ENCODE data around the gene MAD1L1. TPM values are rescaled to one million over a fixed set of nuclear protein-coding genes. Genes with fewer than 3 reads are reported as not detected.

The MAD1L1 gene
- total RNA-seq, 4 donors from 2014 or later: 18.4 to 39.1 (median 25.7) TPM

DNA sequence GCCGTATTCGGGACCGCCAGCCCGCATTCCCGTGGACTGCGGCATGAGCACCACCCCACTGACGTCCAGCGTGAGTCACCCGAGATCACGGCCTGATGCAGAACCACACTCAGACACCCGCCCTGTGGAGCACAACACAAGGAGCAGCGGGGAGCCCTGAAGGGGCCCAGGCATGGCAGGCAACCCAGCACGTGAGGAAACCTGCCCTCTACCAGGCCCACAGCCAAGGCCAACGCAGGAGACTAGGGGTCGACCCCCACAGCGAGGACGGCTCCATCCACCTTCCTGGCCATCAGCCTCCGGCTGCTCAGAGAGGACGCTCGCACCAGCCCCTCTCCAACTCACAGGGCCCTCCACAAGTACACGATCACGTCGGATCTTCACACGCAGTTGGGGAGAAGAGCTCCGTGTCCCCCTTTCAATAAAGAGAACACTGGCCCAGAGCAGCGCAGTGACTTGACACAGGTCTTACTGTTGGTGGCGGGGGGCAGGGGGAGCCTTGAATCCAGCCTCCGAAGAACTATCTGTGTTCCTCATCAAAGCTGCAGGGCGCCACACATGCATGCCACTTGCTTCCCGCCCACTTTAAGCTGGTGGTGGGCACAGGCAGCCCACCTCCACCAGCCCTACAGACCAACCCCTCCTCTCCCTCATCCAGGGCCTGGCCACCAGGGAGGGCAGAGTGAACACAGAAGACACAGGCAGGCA is 22.0 kb downstream of the MAD1L1 start:
- no peak for ATAC-seq (ENCODE audit: low FRiP score)
- TF ChIP-seq, protein P1, sequence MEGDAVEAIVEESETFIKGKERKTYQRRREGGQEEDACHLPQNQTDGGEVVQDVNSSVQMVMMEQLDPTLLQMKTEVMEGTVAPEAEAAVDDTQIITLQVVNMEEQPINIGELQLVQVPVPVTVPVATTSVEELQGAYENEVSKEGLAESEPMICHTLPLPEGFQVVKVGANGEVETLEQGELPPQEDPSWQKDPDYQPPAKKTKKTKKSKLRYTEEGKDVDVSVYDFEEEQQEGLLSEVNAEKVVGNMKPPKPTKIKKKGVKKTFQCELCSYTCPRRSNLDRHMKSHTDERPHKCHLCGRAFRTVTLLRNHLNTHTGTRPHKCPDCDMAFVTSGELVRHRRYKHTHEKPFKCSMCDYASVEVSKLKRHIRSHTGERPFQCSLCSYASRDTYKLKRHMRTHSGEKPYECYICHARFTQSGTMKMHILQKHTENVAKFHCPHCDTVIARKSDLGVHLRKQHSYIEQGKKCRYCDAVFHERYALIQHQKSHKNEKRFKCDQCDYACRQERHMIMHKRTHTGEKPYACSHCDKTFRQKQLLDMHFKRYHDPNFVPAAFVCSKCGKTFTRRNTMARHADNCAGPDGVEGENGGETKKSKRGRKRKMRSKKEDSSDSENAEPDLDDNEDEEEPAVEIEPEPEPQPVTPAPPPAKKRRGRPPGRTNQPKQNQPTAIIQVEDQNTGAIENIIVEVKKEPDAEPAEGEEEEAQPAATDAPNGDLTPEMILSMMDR (IDR thresholded peaks at IDR 0.05): no peak
- DNase-seq (ENCODE audit: low spot score): no peak

DNA sequence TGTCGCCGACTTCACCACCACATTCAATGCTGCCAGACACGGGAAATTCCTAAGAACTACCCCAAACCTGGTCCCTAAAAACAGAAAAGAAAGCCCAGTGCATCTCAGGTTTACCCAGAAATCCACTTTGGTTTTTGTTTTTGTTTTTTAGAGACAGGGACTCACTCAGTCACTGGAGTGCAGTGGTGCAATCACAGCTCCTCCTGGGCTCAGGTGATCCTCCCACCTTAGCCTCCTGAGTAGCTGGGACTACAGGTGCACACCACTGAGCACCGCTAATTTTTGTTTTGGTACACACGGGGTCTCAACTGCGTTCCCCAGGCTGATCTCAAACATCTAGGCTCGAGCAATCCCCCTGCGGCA is 22.8 kb downstream of the MAD1L1 start:
- no peak for ATAC-seq (ENCODE audit: low FRiP score)
- no peak for DNase-seq (ENCODE audit: low spot score)
- TF ChIP-seq, protein P1 (IDR thresholded peaks at IDR 0.05): no peak

DNA sequence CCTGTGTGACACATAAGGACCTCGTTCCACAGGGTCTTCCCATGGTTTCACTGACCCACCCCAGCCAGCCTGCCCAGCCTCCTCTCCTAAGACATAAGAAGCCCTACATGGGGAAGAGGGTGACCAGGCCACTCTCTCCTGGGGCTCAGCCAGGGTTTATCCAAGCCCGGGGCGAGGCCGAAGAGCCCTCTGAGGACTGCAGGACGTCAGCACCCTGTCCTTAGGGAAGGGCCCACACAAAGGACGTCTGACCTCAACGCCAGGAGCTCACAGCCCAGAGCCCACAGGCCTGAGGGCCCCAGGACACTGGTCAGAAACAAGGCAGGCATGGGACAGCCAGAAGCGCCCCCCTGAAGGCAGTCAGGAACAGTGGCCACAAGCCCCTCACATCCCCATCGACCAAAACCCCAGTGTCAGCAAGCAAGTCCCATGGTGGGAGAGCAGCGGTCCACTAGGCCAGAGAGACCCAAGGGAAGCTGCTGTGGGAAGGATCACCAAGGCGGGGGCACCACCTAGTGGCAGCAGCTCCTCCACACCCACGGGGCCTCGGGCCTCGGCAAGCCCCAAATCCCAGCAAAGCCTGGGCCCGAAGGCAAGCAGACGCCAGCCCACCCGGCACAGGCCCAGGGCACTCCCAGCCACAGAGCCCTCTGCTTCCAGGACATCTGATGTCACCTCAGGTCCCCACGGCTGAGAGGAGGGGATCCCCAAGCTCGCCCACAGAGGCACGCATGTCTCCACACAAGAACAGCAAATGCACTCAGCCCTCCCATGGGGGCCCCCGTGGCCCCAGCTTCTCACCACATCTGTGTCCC is 23.4 kb downstream of the MAD1L1 start:
- TF ChIP-seq, protein P1 (IDR thresholded peaks at IDR 0.05): peak in 1 of 3 donors; percentile 51
- DNase-seq (ENCODE audit: low spot score): no peak
- ATAC-seq (ENCODE audit: low FRiP score): peak; percentile 73

DNA sequence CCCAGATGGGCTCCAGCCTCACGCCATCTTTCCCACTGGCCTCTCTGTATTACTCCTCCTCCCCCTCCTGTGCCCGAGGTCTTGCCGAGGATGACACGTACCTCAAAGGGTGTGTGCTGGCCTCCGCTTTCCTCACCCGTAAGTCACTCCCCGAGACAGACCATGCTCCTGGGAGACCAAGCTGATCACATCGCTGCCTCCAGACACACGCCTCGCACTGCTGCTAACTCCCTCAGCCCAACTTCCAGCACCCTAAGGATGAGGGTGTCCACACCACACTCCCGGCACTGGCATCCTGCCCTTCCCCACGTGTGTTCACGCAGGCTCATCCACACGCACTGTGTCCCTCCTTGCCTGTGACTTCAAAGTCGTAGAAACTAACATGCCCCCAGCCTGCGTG is 24.0 kb downstream of the MAD1L1 start:
- TF ChIP-seq, protein P1 (IDR thresholded peaks at IDR 0.05): no peak
- DNase-seq (ENCODE audit: low spot score) (no peak), ATAC-seq (ENCODE audit: low FRiP score) (no peak)

DNA sequence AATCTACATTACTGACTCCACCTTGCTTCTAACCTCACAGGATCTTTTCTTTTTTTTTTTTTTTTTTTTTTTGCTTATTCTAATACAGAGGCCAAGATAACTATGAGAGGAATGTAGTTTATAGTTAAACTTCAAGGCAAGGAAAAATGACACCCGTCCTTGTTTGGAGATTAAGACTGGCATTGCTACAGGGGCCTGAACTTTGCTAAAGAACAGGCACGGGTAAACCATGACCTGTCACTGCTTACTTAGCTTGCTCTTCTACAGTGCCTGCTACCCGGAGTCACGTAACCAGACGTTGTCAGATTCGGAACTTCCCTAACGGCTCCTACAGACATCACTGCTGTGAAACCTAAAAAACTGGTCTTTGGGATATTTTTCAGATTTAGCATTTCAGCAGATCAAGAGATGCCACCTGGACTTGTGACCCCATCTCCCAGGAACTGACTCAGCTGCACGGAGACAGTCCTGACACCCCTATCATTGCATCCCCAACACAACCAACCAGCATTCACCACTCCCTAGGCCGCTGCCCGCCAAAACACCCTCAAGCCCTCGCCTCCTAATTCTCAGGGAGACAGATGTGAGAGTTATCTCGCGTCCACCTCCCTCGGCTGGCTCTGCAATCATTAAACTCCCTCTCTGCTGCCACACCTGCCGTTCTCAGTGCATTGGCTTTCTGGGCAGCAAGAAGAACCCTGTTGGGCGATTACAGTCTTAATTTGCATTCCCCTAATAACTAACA is 27.5 kb downstream of the MAD1L1 start:
- ATAC-seq (ENCODE audit: low FRiP score) (no peak), DNase-seq (ENCODE audit: low spot score) (peak; percentile 14)
- TF ChIP-seq, protein P1 (IDR thresholded peaks at IDR 0.05): no peak

DNA sequence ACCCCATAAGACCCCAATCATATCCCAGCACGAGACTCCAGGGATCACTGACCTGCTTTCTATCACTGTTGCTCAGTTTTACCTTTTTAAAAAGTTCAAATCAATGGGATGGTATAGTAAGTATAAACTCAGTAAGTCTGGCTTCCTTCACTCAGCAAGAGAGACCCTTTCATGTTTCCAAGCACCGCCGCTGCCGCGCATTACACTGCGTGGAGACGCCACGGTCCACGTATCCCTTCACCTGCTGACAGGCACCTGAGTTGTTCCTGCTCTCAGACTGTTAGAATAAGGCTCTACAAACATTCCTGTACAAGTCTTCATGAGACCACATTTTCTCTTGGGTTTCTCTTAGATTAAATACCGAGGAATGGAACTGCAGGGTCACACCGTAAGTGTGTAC is 28.3 kb downstream of the MAD1L1 start:
- TF ChIP-seq, protein P1 (IDR thresholded peaks at IDR 0.05): no peak
- ATAC-seq (ENCODE audit: low FRiP score): no peak
- no peak for DNase-seq (ENCODE audit: low spot score)
